GM04503 (cell line): ENCODE measurements around the gene TRPV5.

Experiments used
- DNase-seq: peaks from one replicate; pipeline ENCODE4 v3.0.0-alpha.2; 2012; ENCODE audit warnings: low read depth

The TRPV5 gene

DNA sequence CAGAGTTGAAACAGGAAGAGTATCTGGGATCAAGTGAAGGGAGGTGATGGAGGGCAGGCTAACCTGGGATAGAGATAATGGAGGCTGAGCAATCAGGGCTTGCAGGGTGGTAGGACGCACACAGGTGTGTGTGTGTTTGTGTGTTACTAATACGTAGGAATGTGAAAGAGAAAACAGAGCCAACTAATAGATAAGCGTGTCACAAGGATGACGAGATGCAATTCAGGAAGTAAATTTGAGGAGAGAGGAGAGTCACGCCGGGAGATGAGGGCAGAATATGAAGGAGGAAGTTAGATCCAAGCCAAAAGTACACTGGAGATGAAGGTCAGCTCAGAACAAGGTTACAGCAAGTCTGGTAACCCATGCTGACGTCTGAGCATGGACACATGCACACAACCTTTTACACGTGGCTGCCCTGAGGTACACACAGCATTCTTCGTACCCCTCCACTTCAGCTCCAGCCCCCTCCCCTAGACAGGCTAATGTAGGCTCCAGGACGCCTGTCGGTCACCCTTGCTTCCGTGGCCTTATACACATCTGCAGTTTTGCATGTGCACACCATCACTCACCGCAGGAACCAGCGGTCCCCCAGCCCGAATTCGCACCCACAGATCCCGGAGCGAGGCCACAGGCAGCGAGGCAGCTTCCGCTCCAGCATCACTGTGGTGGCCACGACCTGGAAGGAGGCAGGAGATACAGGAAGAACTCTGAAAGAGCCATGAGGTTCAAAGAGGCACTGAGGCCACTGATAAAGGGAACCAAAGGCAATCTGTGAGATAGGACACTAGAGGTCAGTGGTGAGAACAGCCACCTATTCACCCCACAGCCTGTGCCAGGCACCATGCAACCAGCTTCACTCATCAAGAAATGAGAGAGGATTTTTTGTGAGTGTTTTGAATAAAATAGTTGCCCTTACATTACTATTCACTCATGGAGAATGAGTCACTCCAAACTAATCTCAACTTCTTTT is 24.3 kb downstream of the TRPV5 start:
- DNase-seq: no peak

- no peak for DNase-seq
Observed at GRCh38 chr7:142908290-142908689, 25.3 kb downstream of the TRPV5 start.

DNA sequence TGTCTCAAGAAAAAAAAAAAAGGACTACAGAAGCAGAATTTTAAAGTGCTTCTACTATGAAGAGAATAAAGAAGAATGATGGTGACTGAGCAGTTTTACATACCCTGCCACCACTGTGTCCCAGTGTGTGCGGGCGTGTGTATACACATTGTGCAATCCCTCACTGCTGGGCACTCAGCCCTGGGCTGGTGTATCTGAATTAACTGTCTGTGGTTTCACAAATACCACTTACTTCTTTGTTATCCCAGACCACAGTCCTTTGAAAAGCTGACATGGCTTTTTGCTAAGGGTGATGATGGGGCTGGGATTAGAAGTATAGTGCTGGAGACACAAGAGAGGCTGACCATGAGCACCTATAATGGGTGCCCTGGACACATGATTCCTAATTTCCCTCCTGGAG is 26.9 kb downstream of the TRPV5 start:
- no peak for DNase-seq

DNA sequence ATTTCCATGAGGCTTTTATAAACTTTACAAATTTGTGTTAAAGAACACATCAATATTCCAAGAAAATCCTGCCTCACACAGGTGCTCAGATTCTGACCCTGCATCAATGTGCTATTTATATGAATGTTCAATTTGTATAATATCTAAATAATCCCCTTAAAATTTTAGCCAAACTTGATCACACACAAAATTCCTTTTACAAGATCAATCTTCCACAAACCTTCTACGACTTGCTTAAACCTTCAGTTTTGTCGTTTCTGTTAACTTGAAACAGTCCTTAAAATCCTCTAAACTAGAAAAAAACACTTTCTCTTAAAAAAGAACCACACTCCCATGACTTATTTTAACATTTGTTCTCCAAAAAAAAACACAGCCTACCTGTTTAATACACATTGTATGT is 27.8 kb downstream of the TRPV5 start:
- no peak for DNase-seq

- no peak for DNase-seq
Observed at GRCh38 chr7:142904128-142904527, 29.4 kb downstream of the TRPV5 start.

DNA sequence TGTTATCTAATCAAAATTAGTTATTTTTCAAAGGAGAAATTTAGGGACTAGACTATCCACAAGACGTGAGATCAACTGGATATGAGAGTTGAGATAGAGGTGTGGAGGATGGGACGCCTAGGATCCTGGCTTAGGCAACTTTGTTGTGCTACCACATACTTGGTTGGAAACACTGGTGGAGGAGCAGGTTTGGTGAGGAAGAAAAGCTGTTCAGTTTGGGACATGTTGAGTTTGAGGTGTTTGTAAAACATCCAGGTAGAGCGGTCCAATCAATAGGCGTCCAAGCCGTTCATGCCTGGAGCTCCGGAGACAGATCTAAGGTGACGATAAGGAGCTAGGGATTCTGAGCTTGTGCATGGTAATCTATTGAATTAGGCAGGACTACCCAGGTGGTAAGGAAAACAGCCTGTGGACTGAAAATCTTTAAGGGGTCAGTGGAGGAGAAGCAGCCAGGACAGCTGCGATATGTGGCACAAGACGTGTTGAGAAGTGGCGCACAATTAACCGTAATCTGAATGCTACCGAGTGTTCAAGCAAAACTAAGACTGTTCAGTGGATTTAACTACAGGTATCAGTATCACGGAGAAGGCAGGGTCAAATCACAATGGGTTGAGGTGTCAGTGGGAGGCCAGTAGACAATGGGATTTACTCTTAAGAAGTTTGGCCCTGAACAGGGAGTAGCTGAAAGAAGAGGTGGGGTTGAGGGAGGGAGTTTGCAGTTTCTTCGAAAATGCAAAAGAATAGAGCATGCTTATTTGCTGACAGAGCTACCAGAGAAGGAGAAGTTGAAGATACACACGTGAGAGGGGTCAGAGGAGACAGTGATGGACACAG is 31.9 kb downstream of the TRPV5 start:
- DNase-seq: no peak

- DNase-seq: no peak
Observed at GRCh38 chr7:142899661-142900060, 33.9 kb downstream of the TRPV5 start.

GRCh38 chr7:142898377-142899170 is 35.0 kb downstream of the TRPV5 start:
- DNase-seq: no peak

- no peak for DNase-seq
Observed at GRCh38 chr7:142897691-142898090, 35.9 kb downstream of the TRPV5 start.

DNA sequence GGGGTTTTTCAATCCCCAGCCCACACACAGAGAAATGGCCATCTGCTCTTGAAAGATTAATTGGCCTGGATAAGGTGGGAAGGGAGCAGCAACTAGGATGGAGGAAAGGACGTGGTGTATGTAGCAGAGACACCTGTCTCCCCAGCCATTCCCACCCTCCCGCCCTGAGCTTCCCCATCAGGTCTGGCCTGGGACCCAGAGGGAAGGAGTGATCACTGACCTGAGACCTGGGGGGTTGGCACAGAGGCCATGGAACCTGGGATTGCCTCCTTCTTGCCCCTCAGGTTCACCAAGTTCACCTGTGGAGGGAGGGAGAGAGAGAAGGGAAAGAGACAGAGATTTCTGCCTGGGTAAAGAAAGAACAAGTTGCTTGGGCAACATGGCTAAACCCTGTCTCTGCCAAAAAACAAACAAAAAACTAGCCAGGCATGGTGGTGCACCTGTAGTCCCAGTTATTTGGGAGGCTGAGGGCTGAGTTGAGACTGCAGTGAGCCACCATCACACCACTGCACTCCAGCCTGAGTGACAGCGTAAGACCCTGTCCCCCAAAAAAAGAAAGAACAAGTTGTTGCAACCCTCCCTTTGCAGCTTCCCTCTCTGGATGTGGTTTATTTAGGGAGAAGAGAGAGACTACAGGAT is 36.7 kb downstream of the TRPV5 start:
- DNase-seq: no peak

DNA sequence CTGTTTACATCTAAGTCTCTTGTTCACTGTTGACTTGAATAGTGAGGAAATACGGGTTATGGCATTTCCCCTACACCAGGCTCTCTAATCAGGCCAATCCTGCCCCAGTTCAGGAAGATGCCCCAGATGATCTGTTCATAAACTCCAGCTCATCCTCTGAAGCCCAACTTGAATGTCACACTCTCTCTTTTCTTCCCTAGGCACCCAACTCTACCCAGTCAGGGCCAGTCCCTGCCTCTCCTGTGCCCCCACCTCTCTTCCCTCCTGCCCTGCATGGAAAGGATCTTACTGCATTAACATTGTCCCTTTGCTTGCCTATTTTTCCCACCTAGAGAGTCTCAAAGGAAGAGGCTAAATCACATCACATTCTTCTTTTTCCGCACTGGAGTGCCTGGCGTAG is 37.4 kb downstream of the TRPV5 start:
- DNase-seq: no peak

- DNase-seq: no peak
Observed at GRCh38 chr7:142894985-142895593, 38.5 kb downstream of the TRPV5 start.

DNA sequence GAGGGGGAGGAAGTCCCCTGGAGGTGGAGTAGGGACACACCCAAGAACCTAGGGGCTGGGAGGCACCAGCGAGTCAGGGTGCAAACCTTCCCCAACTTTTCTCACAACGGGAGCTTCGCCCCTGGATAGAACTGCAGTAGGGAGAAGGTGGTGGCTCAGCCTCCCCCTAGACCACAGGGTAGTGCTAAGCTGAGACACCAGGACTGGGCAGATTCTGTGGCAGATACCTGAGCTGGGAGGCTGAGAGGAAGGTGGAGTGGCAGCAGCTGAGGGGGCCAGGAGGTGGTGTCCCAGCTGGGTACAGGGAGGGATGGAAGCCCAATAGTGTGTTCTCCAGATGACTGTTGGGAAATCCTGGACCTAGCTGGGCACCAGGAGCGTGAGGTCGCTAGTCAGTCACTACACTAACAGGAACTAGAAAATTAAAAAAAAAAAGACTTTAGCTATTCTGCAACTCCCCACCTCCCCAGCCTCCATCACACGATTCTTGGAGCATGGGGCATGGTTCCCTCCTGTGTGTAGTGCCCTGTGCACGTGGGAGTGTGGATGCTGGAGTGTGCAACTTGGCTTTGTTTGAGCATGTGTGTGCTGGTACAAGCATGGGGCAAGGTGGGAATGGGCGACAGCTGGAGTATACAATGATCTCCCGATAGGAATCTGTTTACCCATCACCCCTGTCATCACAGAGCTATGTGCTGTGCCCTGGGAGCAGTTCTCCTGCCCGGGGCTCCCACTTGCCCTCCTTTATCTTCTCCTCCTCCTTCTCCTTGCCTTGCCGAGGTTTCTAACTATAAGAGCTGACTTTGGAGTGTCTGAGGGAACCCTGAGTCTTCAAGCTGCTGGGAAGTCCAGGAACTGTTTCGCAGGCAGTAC is 39.2 kb downstream of the TRPV5 start:
- DNase-seq: no peak

GRCh38 chr7:142892951-142893350 is 40.6 kb downstream of the TRPV5 start:
- DNase-seq: no peak

DNA sequence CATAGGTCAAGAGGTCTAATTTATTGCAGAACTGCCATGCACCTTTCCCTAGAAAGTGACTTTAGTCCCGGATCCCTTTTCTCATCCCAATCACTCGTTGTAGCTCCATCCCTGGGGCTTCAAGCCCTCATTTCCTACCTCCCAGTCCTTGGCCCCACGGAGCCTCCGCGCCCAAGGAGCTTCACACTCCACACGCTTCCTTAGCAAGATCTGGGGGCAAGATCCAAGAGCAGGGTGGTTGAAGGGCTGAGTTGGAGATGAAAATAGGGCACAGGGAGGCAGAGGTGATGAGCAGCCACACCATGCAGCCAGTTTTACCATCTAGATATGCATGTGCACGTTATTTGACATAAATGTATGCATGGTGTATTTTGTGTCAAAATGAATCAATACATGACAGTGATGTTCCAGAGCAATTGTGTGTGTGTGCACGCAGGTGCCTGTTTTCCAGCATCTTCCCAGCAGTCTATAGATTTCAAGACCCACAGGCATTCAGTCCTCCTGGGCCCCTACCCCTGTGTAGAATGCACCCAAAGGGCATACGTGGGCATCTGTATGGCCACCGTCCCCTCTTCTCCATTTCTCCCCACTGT is 42.0 kb downstream of the TRPV5 start:
- no peak for DNase-seq

- DNase-seq: no peak
Observed at GRCh38 chr7:142890874-142891485, 42.6 kb downstream of the TRPV5 start.

DNA sequence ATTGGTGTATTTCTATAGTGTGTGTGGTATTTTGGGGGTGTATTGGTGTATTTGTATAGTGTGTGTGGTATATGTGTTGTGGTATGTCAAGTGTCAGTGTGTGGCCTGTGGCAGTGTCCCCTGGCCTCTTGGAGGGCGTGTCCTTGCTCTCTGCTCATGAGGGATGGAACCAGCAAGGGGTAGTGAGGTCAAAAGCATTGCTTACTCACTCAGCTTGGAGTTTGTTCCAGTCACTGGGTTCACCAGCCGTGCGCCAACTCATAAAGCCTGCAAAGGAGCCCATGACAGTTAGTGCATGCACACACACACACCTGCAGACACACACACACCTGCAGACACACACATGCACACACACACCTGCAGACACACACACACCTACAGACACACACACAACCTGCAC is 43.7 kb downstream of the TRPV5 start:
- DNase-seq: no peak

GRCh38 chr7:142887282-142888015 is 46.1 kb downstream of the TRPV5 start:
- DNase-seq: no peak

GRCh38 chr7:142886866-142887265 is 46.7 kb downstream of the TRPV5 start:
- DNase-seq: no peak
